ENCODE results near the gene PLCB4.

- TF ChIP-seq POLR2A (IDR thresholded peaks at IDR 0.05) (no peak), CTCF (IDR thresholded peaks at IDR 0.05) (no peak)
These were observed 10.2 kb downstream of the PLCB4 start for GRCh38 chr20:9078826-9079731.
